H1 (cell line): Measurements from ENCODE around the gene NEURL1B. TPM values are rescaled to one million over a fixed set of nuclear protein-coding genes. Genes with fewer than 3 reads are reported as not detected.

ENCODE experiments used
- CTCF ChIA-PET: fragments of 300-600 bp; sonication (Branson Sonifier 250); formaldehyde crosslinking; loops from one replicate; lab custom pipeline; 2021; ENCODE audit not compliant: partially characterized antibody; lab: Charles Lee
- POLR2A ChIA-PET: fragments of 300-600 bp; sonication (Branson Sonifier 250); formaldehyde crosslinking; loops from one replicate; lab custom pipeline; 2021; ENCODE audit warnings: inconsistent platforms; ENCODE audit not compliant: partially characterized antibody; lab: Charles Lee
- DNase-seq, 2 experiments: peaks; one replicate each; pipeline versions ENCODE4 v3.0.0 to v3.0.0-alpha.2; 2010 to 2022; ENCODE audit warnings: low spot score in 2 of 2, low read depth in 1 of 2, mixed read lengths in 1 of 2
- FAIRE-seq: peaks from 2 replicates; lab custom pipeline; 2011; peaks lifted over from hg19 to GRCh38; lab: Jason Lieb, UNC
- H2AFZ ChIP-seq: 2 replicates; pipeline ENCODE4 v1.8.1; 2012; ENCODE audit warnings: low read length, inconsistent platforms
- H2AK5ac ChIP-seq: 2 replicates; pipeline ENCODE4 v1.6.1; 2013; ENCODE audit warnings: low read depth, low read length
- H2BK120ac ChIP-seq: replicated peaks from 2 replicates; pipeline ENCODE3; 2013; ENCODE audit warnings: low read depth, low read length, inconsistent platforms
- H2BK12ac ChIP-seq: 2 replicates; pipeline ENCODE4 v1.6.1; 2013; ENCODE audit warnings: low read depth, low read length
- H2BK15ac ChIP-seq: 2 replicates; pipeline ENCODE4 v1.6.1; 2013; ENCODE audit warnings: low read length
- H2BK20ac ChIP-seq: 2 replicates; pipeline ENCODE4 v1.6.1; 2013; ENCODE audit warnings: low read length
- H2BK5ac ChIP-seq: 2 replicates; pipeline ENCODE4 v1.6.1; 2013; ENCODE audit warnings: low read depth, low read length
- H3K14ac ChIP-seq: 2 replicates; pipeline ENCODE4 v1.6.1; 2013; ENCODE audit warnings: inconsistent platforms; ENCODE audit not compliant: insufficient read length
- H3K18ac ChIP-seq: 2 replicates; pipeline ENCODE4 v1.6.1; 2013; ENCODE audit warnings: low read length; ENCODE audit errors: extremely low read depth
- H3K23ac ChIP-seq: 2 replicates; pipeline ENCODE4 v1.6.1; 2013; ENCODE audit warnings: inconsistent platforms; ENCODE audit not compliant: insufficient read length
- H3K23me2 ChIP-seq: 2 replicates; pipeline ENCODE4 v1.6.1; 2013; ENCODE audit warnings: low read depth, low read length
- H3K27ac ChIP-seq: 2 replicates; pipeline ENCODE4 v1.6.1; 2011; ENCODE audit warnings: low read depth, low read length, inconsistent platforms
- H3K27me3 ChIP-seq, 4 experiments: replicated peaks in 1 of 4; 1 replicate in 1 of 4; 2 replicates in 3 of 4; pipeline versions ENCODE4 v1.6.1 to v1.8.1; 2011 to 2013; ENCODE audit warnings: low read length in 3 of 4, mild to moderate bottlenecking in 3 of 4, inconsistent platforms in 2 of 4, mixed read lengths in 2 of 4, moderate library complexity in 1 of 4; ENCODE audit not compliant: control insufficient read depth in 3 of 4, insufficient read depth in 3 of 4; ENCODE audit errors: extremely low read depth in 1 of 4
- H3K36me3 ChIP-seq, 4 experiments: 2 replicates each; pipeline versions ENCODE4 v1.6.1 to v1.8.1; 2011 to 2013; ENCODE audit warnings: mild to moderate bottlenecking in 4 of 4, low read length in 3 of 4, moderate library complexity in 2 of 4, control low read depth in 1 of 4, inconsistent platforms in 1 of 4; ENCODE audit not compliant: insufficient read depth in 4 of 4, control insufficient read depth in 2 of 4
- H3K4ac ChIP-seq: replicated peaks from 2 replicates; pipeline ENCODE3; 2013; ENCODE audit warnings: low read length, low read depth, mixed read lengths, inconsistent platforms; ENCODE audit not compliant: insufficient read length
- H3K4me1 ChIP-seq, 4 experiments: replicated peaks in 1 of 4; 1 replicate in 1 of 4; 2 replicates in 3 of 4; pipeline versions ENCODE4 v1.6.1 to v1.8.1; 2011 to 2013; ENCODE audit warnings: low read length in 3 of 4, inconsistent platforms in 2 of 4, mixed read lengths in 1 of 4; ENCODE audit not compliant: insufficient read depth in 4 of 4, control insufficient read depth in 3 of 4
- H3K4me2 ChIP-seq, 2 experiments: 2 replicates each; pipeline versions ENCODE4 v1.6.1 to v1.8.1; 2011 to 2013; ENCODE audit warnings: low read depth in 2 of 2, low read length in 2 of 2, control low read depth in 1 of 2, inconsistent platforms in 1 of 2, mild to moderate bottlenecking in 1 of 2; ENCODE audit not compliant: insufficient read depth in 1 of 2
- H3K4me3 ChIP-seq, 4 experiments: fragments of 200-600, 300-600 bp in 1 of 4; sonication (generic), shearing (Covaris generic), sonication (Bioruptor Twin) in 1 of 4; 2 replicates each; pipeline versions ENCODE4 v1.5.1 to v1.8.1; 2011 to 2016; ENCODE audit warnings: low read length in 4 of 4, low read depth in 3 of 4, control low read depth in 2 of 4, inconsistent platforms in 2 of 4, mild to moderate bottlenecking in 2 of 4, mixed read lengths in 1 of 4, moderate library complexity in 1 of 4; ENCODE audit not compliant: insufficient read depth in 2 of 4; ENCODE audit errors: extremely low read depth in 1 of 4
- H3K56ac ChIP-seq: replicated peaks from 2 replicates; pipeline ENCODE3; 2013; ENCODE audit warnings: low read depth, mild to moderate bottlenecking, mixed read lengths, low read length, inconsistent platforms; ENCODE audit not compliant: insufficient read length
- H3K79me1 ChIP-seq: 2 replicates; pipeline ENCODE4 v1.6.1; 2013; ENCODE audit warnings: low read depth, low read length, control low read depth
- H3K79me2 ChIP-seq, 2 experiments: 2 replicates each; pipeline versions ENCODE4 v1.6.1 to v1.8.1; 2012 to 2013; ENCODE audit warnings: low read length in 2 of 2, mild to moderate bottlenecking in 2 of 2, inconsistent platforms in 1 of 2; ENCODE audit not compliant: insufficient read depth in 2 of 2, control insufficient read depth in 1 of 2
- H3K9ac ChIP-seq, 4 experiments: replicated peaks in 1 of 4; 1 replicate in 1 of 4; 2 replicates in 3 of 4; pipeline versions ENCODE4 v1.6.1 to v1.8.1; 2011 to 2013; ENCODE audit warnings: low read depth in 3 of 4, low read length in 3 of 4, control low read depth in 2 of 4, mild to moderate bottlenecking in 2 of 4, moderate library complexity in 2 of 4, inconsistent platforms in 1 of 4; ENCODE audit errors: extremely low read depth in 1 of 4
- H3K9me3 ChIP-seq, 2 experiments: 2 replicates each; pipeline versions ENCODE4 v1.6.1 to v1.8.1; 2012 to 2013; ENCODE audit warnings: mild to moderate bottlenecking in 2 of 2, moderate library complexity in 2 of 2, control low read depth in 1 of 2, inconsistent platforms in 1 of 2, low read depth in 1 of 2, low read length in 1 of 2, mixed read lengths in 1 of 2; ENCODE audit not compliant: insufficient read depth in 2 of 2
- H4K20me1 ChIP-seq, 2 experiments: replicated peaks in 1 of 2; 2 replicates each; pipeline versions ENCODE3 to v1.8.1; 2011 to 2013; ENCODE audit warnings: inconsistent platforms in 2 of 2, low read length in 2 of 2, mild to moderate bottlenecking in 1 of 2; ENCODE audit not compliant: insufficient read depth in 2 of 2, control insufficient read depth in 1 of 2
- H4K5ac ChIP-seq: 2 replicates; pipeline ENCODE4 v1.6.1; 2013; ENCODE audit warnings: low read length, low read depth, mixed read lengths, inconsistent platforms; ENCODE audit not compliant: insufficient read length
- H4K8ac ChIP-seq: 2 replicates; pipeline ENCODE4 v1.8.0; 2013; ENCODE audit warnings: mild to moderate bottlenecking, moderate library complexity, low read length, inconsistent platforms; ENCODE audit not compliant: insufficient read depth; ENCODE audit errors: extremely low read depth
- H4K91ac ChIP-seq: replicated peaks from 2 replicates; pipeline ENCODE3; 2013; ENCODE audit warnings: low read length, mixed read lengths, inconsistent platforms; ENCODE audit not compliant: insufficient read length
- CHD2 ChIP-seq: IDR thresholded peaks from 2 replicates; pipeline ENCODE4 v1.6.1; 2012; ENCODE audit warnings: low read length, improper control_type of control experiment
- EZH2 ChIP-seq: fragments of 200-600 bp; sonication (generic); IDR thresholded peaks from 2 replicates; pipeline ENCODE4 v1.7.1; 2012; ENCODE audit warnings: low read depth, mild to moderate bottlenecking, moderate library complexity, low read length, inconsistent platforms; ENCODE audit not compliant: severe bottlenecking
- KDM4A ChIP-seq: IDR thresholded peaks from one replicate; pipeline ENCODE4 v1.7.1; 2012; ENCODE audit warnings: low read depth, mild to moderate bottlenecking, moderate library complexity, low read length, inconsistent platforms; ENCODE audit not compliant: severe bottlenecking
- RAD21 ChIP-seq, 2 experiments: IDR thresholded peaks in 1 of 2; conservative IDR thresholded peaks in 1 of 2; 2 replicates each; pipeline ENCODE4 v1.6.1; 2011; ENCODE audit warnings: low read depth in 2 of 2, low read length in 2 of 2, improper control_type of control experiment in 1 of 2, inconsistent platforms in 1 of 2, mild to moderate bottlenecking in 1 of 2, moderate library complexity in 1 of 2
- WGBS, 2 experiments: shearing (Covaris generic) in 1 of 2; methylation state at CpG; one replicate each; pipeline versions ENCODE4 v1.1.6 to v1.1.7; 2013 to 2015; ENCODE audit warnings: low lambda C conversion rate in 2 of 2, mixed read lengths in 2 of 2, inconsistent platforms in 1 of 2, low coverage in 1 of 2, missing lambda C conversion rate in 1 of 2; ENCODE audit not compliant: insufficient replicate concordance in 2 of 2, insufficient coverage in 1 of 2, insufficient read length in 1 of 2; ENCODE audit errors: extremely low coverage in 1 of 2, missing lambda C conversion rate in 1 of 2; 5-methylcytosine and 5-hydroxymethylcytosine counted together
- polyA plus RNA-seq, 7 experiments: library from polyadenylated mRNA; depleted of rRNA in 3 of 7; stranded (reverse) in 5 of 7; unstranded in 2 of 7; fragments of >200 nt in 5 of 7; fragments of 200-250 nt in 2 of 7; gene quantifications; 1 replicate in 5 of 7; 2 replicates in 1 of 7; 4 replicates in 1 of 7; pipeline versions ENCODE4 v1.2.1 to v1.2.3, GENCODE V29; 2011 to 2013; ENCODE audit warnings: missing spikeins in 2 of 7, mixed read lengths in 2 of 7
- total RNA-seq: library from RNA; stranded (reverse); fragmentation: NEBNext Ultra II Directional; extraction: Animal tissue kit (Norgen Biotek cat#: 25700); gene quantifications from 2 replicates; pipeline ENCODE4 v1.2.1, GENCODE V29; 2021

The NEURL1B gene
- total and polyA plus RNA-seq, 2 of the 8 experiments (the other 6 are each of a cell fraction or from before 2014, with no cell fraction given) = 3.3 to 6.1 TPM

DNA sequence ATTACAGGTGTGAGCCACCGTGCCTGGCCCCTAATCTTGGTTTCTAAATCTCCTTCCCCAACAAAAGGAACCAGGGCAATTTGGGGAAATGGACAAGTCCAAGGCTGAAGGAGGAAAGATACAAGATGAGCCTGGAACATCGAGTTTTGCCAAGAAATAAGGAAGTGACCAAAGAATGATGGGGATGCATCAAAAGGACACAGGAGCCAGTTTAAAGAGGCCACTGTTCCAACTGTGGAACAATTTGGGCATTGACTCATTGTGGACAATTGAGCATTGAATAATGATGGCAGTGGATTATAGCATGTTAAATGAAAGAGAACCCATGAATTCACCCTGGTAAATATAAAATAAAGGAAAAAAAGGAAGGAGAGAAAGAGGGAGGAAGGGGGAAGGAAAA, 82.4 kb downstream of the NEURL1B start:
- Histone ChIP-seq H3K14ac (no peak overlapping the region), H4K91ac (no peak overlapping the region), H2BK120ac (no peak overlapping the region), H3K27me3 (peaks cover 0 to 3% (median 1%) of the 10 kb centered on the region in 4 experiments; a peak in 2 of 7 replicates), H4K8ac (no peak overlapping the region), H3K56ac (no peak overlapping the region), H2BK12ac (no peak overlapping the region), H3K27ac (no peak overlapping the region), H3K9me3 (no peaks in the 10 kb centered on the region), H3K4ac (no peak overlapping the region), H2AFZ (no peak overlapping the region), H3K9ac (no peak overlapping the region), H4K20me1 (peaks cover 4% of the 10 kb centered on the region in 2 experiments), H3K4me2 (no peak overlapping the region), H2BK5ac (no peak overlapping the region), H3K36me3 (no peaks in the 10 kb centered on the region), H3K23ac (no peak overlapping the region), H2BK15ac (no peak overlapping the region), H3K4me1 (peaks cover 0 to 6% (median under 1%) of the 10 kb centered on the region in 4 experiments; a peak in 2 of 7 replicates), H3K4me3 (no peak overlapping the region), H3K18ac (no peak overlapping the region), H3K79me1 (no peaks in the 10 kb centered on the region), H4K5ac (no peak overlapping the region), H2AK5ac (no peak overlapping the region), H2BK20ac (no peak overlapping the region), H3K23me2 (peaks cover 5% of the 10 kb centered on the region; the same call in 1 of the 2 replicates), H3K79me2 (no peaks in the 10 kb centered on the region)
- WGBS, 2 experiments = 67% methylated on average over 2 of the region's 2 CpGs; no CpG with 5 or more reads in 1 of the 2 experiments
- FAIRE-seq = no peak
- no peak for DNase-seq
- POLR2A ChIA-PET = no interaction called here
- TF ChIP-seq KDM4A (no peak), CHD2 (no peak), EZH2 (no peak), RAD21 (IDR thresholded peaks at IDR 0.05 in 1 of 2, conservative IDR thresholded peaks at IDR 0.05 in 1 of 2; ENCODE audit: low read depth in 2 of 2, low read length in 2 of 2) (no peak)
- CTCF ChIA-PET = interaction anchor here (0.8 to 3.0 kb wide), 8 partner anchors 9 to 180 kb away, joined by 3 to 19 read pairs (median 3); no protein-coding TSS in a partner anchor
